GM19025 (cell line): ENCODE results near the gene KCNG2.

Experiments used
- ATAC-seq: cut with Tn5 transposase; IDR thresholded peaks from one replicate; pipeline ENCODE4 v1.9.1; 2021; ENCODE audit warnings: mild to moderate bottlenecking, low read depth, moderate library complexity; ENCODE audit not compliant: unreplicated experiment

Gene KCNG2

DNA sequence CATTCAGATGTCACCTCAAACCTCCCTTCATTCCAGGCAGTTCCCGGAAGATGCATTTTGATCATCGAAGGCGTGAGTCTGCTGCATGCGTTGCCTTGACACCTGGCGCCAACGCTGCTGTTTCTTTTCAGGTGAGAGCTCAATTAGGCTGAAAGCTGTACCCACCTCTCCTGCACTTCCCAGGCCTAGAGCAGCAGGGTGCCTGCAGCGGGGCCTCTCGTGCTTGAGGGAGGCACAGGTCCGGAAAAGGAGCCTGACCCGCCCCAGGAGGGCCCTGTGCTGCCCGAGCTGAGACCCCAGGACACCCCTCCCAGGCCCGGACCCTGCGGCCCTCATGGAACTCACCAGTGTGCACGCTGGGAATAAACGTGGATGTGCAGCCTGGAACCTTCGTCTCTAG is 31.4 kb upstream of the KCNG2 start:
- no peak for ATAC-seq

DNA sequence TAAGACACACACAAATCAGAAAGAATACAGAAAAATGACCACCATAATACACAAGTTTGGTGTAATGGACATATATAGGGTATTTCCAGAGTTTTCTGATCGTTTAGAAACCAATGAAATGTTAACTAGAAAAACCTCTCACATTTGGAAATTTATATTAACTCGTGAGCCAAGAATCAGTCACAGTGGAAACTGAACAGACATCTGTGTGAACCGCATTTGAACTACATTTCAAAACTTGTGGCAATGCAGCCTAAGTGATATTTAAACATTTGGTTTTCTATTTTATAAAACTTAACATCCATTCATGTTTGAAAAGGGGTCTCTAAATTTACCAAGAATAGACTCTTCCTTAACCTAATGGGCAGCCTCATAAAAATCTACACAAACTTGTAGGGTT is 29.0 kb upstream of the KCNG2 start:
- no peak for ATAC-seq

DNA sequence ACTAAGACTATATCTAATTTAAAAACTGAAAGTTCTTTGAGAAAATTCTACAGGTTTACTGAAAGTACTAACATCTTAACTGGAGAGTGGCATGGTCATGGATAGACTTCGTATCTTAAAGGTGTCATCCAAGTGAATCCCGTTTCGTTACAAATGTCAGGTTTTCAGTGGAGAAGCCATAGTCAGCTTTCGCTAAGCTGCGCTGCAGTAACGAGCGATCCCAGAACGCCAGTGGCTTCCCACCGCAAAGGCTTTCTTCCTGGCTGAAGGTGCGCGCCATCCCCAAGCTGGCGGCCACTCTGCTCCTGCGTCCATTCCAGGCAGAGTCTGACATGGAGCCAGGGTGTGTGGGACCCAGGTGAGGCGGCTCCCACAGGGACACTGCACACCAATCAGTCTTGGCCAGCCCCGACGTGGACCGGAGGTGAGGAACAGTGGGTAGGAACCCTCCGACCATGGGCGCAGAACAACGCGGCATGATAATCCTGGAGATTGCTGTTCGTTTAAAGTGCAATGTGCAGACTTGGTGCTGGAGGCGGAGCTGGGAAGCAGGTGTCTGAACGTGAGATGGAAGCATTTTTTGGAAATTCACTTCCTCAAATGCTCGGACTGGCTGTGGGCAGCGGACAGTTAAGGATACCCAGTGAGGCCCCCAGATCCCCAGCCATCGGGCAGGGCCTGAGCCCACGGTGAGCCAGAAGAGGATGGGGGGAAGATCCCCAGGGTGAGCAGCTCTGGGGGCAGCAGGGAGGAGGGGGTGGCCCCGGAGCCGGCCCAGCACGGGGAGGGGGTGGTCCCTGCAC is 27.8 kb upstream of the KCNG2 start:
- ATAC-seq, result no peak

- no peak for ATAC-seq
Measured at GRCh38 chr18:79770501-79770815, 27.3 kb upstream of the KCNG2 start.

- no peak for ATAC-seq
Measured at GRCh38 chr18:79770826-79771225, 26.9 kb upstream of the KCNG2 start.

DNA sequence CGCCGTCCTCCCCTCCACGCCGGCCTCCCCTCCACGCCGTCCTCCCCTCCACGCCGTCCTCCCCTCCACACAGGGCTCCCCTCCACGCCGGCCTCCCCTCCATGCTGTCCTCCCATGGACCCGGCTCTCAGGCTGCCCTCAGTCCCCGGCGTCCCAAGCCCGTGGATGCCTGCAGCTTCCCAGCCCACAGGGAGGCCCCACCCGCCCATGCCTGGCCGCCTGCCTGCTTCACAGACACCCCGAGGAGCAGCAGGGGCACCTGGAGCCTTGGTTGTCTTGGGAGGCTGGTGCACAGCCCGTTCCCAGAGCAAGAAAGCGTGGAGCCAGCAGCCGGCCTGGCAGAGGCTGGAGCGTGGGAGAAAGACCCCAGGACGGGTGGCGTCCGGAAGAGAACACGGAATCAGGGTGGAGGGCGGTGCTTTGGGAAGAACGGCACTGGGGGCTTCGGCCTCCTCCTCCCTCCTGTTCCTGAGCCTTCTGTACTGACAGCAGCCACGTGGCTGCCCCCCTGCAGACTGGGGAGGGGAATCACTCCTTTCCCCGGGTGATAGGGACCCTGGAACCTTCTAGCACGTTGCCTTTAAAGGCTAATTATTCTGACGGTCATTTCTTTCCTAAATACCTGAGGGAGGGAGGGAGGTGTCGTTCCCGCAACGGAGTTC is 26.2 kb upstream of the KCNG2 start:
- no peak for ATAC-seq

DNA sequence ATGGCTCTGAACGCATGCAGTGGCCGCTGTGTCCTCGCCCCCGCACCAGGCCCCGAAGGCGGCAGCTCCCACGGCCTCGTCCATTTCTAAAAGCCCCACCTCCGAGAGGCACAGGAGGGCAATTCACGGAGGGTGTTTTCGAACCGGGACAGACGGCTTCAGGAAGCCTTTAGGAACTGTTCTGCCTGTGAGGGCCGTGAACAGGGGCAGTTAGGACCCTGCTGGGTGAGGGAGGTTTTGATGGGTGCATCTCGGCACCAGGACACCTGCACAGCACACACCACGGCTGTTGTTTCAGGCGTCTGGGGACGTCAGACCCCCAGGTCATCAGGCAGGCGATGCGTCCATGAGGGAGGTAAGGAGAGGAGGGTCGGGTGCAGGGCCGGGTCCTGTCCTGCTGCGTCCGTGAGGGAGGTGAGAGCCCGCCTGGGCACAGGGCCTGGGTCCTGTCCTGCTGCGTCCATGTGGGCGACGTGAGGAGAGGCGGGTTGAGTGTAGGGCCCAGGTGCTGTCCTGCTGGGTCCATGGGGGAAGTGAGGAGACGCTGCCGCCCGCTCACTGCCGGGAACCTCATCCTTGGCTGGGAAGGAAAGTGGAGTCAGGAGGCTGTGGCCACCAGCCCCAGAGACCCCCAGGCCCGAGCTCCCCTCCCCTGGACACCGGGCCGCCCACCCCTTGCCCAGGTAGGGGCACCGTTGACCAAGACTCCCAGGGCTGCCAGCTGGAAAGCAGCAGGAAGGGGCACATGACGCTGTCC is 25.5 kb upstream of the KCNG2 start:
- ATAC-seq, result no peak

- no peak for ATAC-seq
Measured at GRCh38 chr18:79772865-79773696, 24.7 kb upstream of the KCNG2 start.

DNA sequence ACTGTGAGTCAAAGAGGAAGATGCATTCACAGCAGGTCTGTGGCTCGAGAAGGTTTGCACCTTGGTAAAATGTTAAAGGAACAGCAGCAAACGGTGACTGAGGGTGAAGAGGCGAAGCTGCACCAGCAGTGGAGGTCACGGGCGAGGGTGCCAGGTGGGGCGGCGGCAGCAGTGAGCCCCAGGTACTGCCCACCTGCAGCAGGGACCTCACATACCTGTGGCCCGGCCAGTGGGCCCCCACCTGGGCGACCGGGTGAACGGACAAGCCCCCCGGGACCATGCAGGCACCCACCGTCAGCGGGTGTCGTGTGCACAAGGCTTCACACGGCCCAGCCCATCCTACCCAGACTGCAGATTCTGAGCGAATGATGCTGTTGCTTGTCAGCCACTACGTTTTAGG is 23.6 kb upstream of the KCNG2 start:
- no peak for ATAC-seq

- ATAC-seq, result no peak
Measured at GRCh38 chr18:79775441-79776221, 22.1 kb upstream of the KCNG2 start.

GRCh38 chr18:79776674-79777073 is 21.1 kb upstream of the KCNG2 start:
- no peak for ATAC-seq

GRCh38 chr18:79778291-79778791 is 19.4 kb upstream of the KCNG2 start:
- no peak for ATAC-seq

DNA sequence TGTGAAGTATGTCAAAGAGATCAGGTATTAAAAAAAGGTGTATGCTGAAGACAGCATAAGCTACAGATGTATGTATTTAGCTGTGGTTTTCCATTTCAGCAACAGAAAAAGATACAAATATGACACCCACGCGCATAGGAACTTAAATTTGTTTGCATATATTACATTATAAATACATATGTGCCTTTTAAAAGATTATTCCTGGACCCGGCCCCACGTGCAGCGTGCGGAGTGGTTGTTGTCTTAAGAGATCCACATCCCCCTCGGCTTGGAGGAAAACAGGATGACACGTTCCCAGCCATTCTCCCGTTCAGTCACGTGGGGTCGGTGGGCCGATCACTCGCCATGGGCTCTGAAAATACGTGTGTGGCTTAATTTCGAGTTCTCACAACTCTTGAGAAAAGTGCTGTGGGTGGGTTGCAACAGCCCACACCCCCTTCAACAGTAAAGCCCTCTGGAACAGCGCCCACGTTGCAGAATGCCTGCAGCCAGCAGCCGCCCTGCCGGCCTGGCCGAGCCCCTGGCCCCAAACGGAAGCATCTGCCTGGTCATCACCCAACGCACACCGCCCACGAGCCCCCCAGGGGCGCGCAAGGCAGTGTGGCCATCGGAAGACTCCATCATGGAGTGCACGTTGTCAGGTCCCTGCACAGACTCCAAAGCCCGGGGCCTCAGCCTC is 18.6 kb upstream of the KCNG2 start:
- no peak for ATAC-seq

GRCh38 chr18:79779700-79780190 is 18.0 kb upstream of the KCNG2 start:
- ATAC-seq, result no peak

- ATAC-seq, result no peak
Measured at GRCh38 chr18:79780547-79780946, 17.2 kb upstream of the KCNG2 start.

- no peak for ATAC-seq
Measured at GRCh38 chr18:79781331-79781941, 16.3 kb upstream of the KCNG2 start.

- ATAC-seq, result no peak
Measured at GRCh38 chr18:79782566-79783308, 15.0 kb upstream of the KCNG2 start.
